ENCODE data around the gene CARD19.

Gene CARD19

GRCh38 chr9:93064392-93065134, 31.5 kb upstream of the CARD19 start:
- peak; percentile 53 to 65 for DNase-seq (ENCODE audit: low read depth in 2 of 2)

GRCh38 chr9:93065135-93065720, 30.8 kb upstream of the CARD19 start:
- no peak for DNase-seq (ENCODE audit: low read depth in 2 of 2)

- DNase-seq (ENCODE audit: low read depth in 2 of 2) = no peak
Observed at GRCh38 chr9:93066978-93067603, 28.9 kb upstream of the CARD19 start.

DNA sequence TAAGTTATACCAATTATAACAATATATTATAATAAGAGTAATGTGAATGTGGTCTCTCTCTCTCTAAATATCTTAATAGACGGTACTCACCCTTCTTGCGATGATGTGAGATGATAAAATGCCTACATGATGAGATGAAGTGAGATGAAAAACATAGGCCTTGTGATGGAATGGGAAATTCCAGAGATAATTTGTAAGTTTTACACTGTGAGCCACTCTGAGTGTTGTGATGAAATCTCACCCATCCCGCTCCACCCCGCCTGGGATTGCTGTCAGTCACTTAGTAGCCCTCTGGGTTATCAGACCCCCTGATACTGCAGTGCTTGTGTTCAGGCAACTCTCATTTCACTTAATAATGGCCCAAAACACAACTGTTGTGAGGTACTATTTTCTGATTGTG, 27.1 kb upstream of the CARD19 start:
- DNase-seq (ENCODE audit: low read depth in 2 of 2) = no peak

DNA sequence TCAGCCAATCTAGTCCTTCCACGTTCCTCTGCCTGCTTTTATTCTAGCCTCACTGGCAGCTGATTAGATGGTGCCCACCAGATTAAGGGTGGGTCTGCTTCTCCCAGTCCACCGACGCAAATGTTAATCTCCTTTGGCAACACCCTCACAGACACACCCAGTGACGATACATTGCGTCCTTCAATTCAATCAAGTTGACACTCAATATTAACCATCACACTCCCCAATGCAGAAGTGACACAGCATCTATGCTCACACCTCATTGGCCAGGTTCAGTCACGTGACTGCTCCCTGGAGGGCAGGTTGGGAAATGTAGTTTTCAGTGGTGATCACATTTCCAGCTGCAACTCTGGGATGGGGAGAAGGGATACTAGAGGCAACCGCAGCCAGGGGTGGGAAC, 24.6 kb upstream of the CARD19 start:
- DNase-seq (ENCODE audit: low read depth in 2 of 2) = no peak

DNA sequence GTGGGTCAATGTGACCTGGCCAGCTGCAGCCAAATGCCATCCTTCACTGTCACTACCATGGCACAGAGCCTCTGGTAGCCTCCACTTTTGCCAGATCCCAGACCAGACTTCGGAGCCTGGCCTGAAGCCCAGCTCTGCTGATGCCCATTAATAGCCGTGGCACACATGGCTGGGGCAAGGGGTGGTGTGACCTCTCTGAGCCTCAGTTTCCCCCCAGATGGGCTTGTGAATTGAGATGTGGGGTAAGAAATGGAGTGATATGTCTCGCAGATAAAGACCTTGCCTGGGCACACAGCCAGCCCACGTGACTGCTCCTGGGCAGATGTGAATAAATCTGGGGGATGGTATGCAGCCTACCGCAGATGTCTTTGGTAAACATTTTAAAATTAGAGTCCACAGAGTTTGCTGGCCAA, 23.6 kb upstream of the CARD19 start:
- DNase-seq (ENCODE audit: low read depth in 2 of 2) = no peak

DNA sequence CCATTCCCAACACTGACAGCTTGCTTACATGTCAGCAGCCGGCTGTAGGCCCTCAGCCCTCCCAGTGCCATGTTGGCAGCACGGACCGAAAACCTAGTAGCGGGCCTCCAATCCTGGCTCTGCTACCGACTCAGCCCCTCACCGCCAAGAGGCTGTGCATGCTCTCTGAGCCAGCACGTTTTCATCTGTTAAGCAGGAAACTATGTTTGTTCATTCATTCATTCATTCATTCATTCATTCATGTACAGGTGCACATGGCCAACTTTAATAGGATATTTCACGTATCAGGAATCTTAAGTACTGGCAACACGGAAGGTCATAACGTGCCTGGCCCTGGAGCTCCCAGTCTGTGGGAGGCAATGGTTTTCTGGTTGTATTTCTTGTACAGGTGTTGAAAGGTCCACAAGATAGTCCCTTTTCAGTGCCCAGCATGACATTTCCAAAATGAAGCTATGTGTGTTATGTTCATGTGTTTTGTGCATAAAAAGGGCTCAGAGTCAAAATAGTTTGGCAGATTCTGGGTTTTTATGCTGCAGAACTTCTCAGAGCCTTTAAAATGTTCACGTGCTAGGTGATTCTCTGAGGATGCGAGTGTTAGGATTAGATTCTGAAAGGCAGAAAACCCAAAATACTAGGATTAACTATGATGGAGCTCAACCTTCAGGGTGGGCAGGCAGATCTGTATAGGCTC, 19.8 kb upstream of the CARD19 start:
- DNase-seq (ENCODE audit: low read depth in 2 of 2) = no peak

- DNase-seq (ENCODE audit: low read depth in 2 of 2) = no peak
Observed at GRCh38 chr9:93076792-93077128, 19.3 kb upstream of the CARD19 start.

DNA sequence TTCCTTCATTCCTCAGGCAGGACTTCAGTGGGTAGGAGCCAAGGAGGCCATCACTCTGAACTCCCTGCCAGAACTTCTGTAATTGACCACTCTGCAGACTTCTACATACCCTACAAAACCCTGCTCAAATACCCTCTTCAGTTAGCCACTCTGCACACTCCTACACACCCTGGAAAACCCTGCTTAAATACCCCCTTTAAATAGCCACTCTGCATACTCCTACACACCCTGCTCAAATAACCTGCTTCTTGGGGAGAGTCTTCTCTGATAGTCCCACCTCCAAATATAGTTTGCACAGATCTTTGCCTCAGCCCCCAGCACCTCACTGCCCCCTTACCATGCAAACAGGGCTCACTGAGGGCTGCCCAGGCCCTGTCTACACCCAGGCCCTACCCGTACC, 18.6 kb upstream of the CARD19 start:
- no peak for DNase-seq (ENCODE audit: low read depth in 2 of 2)

DNA sequence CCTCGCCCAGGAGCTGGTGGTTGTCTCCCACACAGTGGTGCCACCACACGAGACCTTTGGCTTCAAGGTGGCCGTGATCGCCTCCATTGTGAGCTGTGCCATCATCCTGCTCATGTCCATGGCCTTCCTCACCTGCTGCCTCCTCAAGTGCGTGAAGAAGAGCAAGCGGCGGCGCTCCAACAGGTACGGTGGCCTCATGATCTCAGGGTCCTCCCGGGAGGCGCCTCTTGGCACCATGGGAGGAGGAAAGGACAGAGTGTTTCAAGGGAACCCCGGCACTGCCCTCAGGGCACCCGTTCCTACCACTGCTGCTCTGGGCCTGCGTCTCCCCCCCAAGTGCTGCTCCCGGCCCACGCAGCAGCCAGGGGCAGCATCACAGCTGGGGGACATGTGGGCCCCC, 18.2 kb upstream of the CARD19 start:
- no peak for DNase-seq (ENCODE audit: low read depth in 2 of 2)

- DNase-seq (ENCODE audit: low read depth in 2 of 2) = no peak
Observed at GRCh38 chr9:93079371-93079770, 16.6 kb upstream of the CARD19 start.

- no peak for DNase-seq (ENCODE audit: low read depth in 2 of 2)
Observed at GRCh38 chr9:93080406-93080805, 15.6 kb upstream of the CARD19 start.

DNA sequence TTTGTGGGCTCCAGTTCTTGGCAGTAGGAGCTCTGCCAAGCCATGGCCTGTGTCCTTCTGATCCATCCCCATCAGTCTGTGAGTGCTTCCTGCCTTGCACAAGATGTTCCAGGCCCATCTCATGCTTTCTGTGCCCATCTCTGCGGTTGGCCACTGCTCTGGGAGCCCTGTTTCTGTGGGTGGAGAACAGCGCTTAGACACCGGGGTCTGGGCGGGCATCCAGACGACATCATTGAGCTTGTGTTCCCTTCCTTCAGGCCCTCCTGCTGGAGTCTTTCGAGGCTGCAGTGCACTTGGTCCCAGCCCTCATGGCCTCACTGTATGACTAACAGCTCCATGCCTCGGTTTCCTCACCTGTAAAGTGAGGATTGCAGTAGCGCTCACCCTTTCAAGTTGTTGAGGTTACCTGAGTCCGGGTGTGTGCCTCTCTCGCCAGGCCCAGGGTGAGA, 14.9 kb upstream of the CARD19 start:
- DNase-seq (ENCODE audit: low read depth in 2 of 2) = no peak

DNA sequence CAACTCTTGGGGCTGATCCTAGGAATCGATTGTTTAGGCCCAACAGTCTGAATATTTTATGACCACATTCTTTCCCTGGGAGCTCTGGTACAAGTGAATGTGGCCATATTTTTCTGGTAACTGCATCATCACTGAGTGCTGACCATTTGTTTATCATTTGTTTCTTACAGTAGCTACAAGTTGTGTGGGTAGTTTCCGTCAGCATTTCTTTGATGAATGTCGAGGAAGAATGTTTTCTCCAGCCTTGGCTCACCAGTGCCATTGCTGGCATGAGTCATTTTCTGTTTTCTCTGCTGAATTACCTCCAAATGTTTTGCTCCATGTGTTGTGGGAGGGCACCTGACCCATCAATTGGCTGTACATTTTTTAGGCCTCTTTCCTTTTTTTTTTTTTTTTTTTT, 14.1 kb upstream of the CARD19 start:
- no peak for DNase-seq (ENCODE audit: low read depth in 2 of 2)

- no peak for DNase-seq (ENCODE audit: low read depth in 2 of 2)
Observed at GRCh38 chr9:93082841-93083411, 13.1 kb upstream of the CARD19 start.

- no peak for DNase-seq (ENCODE audit: low read depth in 2 of 2)
Observed at GRCh38 chr9:93083592-93084470, 12.2 kb upstream of the CARD19 start.

DNA sequence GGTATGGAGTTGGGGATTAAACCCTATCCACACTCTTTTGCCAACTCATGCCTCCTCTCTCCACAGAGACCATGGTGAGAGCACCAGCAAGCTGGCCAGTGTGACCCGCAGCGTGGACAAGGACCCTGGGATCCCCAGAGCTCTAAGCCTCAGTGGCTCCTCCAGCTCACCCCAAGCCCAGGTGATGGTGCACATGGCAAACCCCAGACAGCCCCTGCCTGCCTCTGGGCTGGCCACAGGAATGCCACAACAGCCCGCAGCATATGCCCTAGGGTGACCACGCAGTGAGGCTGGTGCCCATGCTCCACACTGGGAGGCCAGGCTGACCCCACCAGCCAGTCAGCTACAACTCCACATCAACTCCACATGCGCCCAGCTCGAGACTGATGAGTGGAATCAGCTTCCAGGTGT, 11.5 kb upstream of the CARD19 start:
- no peak for DNase-seq (ENCODE audit: low read depth in 2 of 2)

DNA sequence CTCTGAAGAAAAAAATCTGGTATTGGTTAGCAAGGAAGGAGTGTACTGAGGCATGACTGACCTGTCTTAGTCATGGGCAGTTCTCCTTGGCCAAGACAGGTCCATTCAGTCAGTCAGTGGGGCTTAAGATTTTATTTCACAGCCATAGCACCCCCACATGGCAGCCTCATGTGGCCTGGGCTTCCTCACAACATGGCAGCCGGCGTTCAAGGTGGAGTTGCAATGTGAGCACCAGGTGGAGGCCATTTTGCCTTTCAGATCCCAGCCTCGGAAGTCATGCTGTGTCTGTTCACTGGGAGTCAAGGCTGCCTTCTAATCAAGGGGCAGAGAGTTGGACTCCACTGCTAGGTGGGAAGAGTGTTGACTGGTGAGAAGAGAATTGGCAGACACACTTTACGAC, 10.3 kb upstream of the CARD19 start:
- DNase-seq (ENCODE audit: low read depth in 2 of 2) = no peak

DNA sequence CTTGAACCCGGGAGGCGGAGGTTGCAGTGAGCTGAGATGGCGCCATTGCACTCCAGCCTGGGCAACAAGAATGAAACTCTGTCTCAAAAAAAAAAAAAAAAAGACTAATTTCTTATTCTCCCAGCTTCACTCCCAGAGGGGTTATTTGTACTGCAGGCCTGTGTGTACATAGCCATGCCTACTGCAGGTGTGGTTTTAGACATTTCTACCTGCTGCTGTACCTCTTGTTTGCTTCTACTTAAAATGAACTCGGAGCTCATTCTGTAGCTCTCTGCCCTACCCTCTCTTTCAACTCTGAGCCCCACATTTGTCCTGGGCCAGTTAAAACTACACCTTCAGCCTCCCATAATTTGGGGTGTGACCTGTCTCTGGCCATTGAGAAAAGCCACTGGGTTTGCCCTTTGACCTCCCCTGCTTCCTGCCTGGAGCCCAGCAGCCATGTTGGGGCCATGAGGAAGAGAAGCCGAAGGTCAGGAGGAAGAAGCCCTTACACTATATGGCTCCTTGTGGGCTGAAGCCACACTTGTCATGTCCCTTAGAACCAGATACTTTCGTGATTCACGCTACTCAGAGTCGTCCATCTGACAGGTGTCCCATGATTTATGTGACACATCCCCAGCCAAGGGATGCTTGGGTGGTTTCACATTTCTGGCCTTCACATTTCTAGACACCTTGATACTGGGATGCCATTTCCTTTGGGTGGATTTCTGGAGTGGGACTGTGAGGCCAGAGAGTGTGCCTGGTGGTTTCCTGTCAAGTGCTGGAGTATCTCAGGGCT, 9.4 kb upstream of the CARD19 start:
- no peak for DNase-seq (ENCODE audit: low read depth in 2 of 2)

- no peak for DNase-seq (ENCODE audit: low read depth in 2 of 2)
Observed at GRCh38 chr9:93087971-93088655, 7.9 kb upstream of the CARD19 start.

All from stimulated activated CD4-positive, alpha-beta T cell treated with anti-CD3 and anti-CD28 coated beads, Interleukin-1b, Interleukin-23, amount 100 ng/mL, for 4 hours (primary cell).